ENCODE data around the gene NAALAD2.
"Not testable (repeated sequence)": the region's sequence is repeated elsewhere in the genome, so short reads cannot be mapped to it uniquely, and the experiment has no call there.

NAALAD2 gene

DNA sequence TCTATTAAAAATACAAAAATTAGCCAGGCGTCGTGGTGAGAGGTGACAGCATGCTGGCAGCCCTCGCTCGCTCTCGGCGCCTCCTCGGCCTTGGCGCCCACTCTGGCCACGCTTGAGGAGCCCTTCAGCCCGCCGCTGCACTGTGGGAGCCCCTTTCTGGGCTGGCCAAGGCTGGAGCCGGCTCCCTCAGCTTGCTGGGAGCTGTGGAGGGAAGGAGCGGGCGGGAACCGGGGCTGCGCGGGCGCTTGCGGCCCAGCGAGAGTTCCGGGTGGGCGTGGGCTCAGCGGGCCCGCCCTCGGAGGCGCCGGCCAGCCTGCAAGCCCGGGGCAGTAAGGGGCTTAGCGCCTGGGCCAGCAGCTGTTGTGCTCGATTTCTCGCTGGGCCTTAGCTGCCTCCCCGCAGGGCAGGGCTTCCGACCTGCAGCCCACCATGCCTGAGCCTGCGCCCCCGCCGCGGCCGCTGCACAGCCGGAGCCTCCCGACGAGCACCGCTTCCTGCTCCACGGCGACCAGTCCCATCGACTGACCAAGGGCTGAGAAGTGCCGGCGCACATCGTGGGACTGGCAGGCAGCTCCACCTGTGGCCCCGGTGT is 32.6 kb downstream of the NAALAD2 start:
- H3K4me3 ChIP-seq; H3K9me3 ChIP-seq; H3K27me3 ChIP-seq (ENCODE audit: low read depth); H3K36me3 ChIP-seq (replicated peaks); H3K4me1 ChIP-seq; in situ Hi-C loops (cut with MboI; ENCODE audit: low sequenced_read_pairs); DNase-seq (ENCODE audit: low spot score in 2 of 2): not testable (repeated sequence)

DNA sequence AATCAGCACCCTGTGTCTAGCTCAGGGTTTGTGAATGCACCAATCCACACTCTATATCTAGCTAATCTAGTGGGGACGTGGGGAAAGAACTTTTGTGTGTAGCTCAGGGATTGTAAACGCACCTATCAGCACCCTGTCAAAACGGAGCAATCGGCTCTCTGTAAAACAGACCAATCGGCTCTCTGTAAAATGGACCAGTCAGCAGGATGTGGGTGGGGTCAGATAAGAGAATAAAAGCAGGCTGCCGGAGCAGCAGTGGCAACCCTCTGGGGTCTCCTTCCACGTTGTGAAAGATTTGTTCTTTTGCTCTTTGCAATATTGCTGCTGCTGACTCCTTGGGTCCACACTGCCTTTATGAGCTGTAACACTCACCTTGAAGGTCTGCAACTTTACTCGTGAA is 33.2 kb downstream of the NAALAD2 start:
- H3K9me3 ChIP-seq; H3K27me3 ChIP-seq (ENCODE audit: low read depth); H3K36me3 ChIP-seq (replicated peaks); DNase-seq (ENCODE audit: low spot score in 2 of 2); H3K4me1 ChIP-seq; in situ Hi-C loops (cut with MboI; ENCODE audit: low sequenced_read_pairs); H3K4me3 ChIP-seq: not testable (repeated sequence)

DNA sequence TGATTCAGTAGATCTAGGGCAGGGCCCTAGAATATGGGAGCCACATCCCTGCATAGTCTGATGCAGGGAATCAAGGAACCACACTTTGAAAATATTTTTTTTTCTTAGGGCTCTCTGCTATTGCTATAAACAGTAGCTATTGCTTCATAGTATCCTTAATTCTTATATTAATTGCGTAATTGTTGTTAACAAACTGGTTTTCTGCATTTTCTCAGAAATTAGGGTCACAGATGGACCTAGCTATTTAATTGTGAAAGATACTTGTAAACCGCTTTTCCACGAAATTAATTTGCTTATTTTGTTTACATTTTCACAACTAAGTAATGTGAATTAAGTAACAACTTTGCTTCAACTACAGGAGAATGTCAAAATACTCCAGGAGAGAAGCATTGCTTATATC is 34.1 kb downstream of the NAALAD2 start:
- DNase-seq (ENCODE audit: low spot score in 2 of 2), result no peak
- no peaks in the 10 kb centered on the region for H3K36me3 ChIP-seq (replicated peaks)
- H3K4me3 ChIP-seq, result no peak overlapping the region
- H3K27me3 ChIP-seq (ENCODE audit: low read depth), result no peaks in the 10 kb centered on the region
- in situ Hi-C loops (cut with MboI; ENCODE audit: low sequenced_read_pairs), result no loop called here
- H3K9me3 ChIP-seq, result no peaks in the 10 kb centered on the region
- no peaks in the 10 kb centered on the region for H3K4me1 ChIP-seq

DNA sequence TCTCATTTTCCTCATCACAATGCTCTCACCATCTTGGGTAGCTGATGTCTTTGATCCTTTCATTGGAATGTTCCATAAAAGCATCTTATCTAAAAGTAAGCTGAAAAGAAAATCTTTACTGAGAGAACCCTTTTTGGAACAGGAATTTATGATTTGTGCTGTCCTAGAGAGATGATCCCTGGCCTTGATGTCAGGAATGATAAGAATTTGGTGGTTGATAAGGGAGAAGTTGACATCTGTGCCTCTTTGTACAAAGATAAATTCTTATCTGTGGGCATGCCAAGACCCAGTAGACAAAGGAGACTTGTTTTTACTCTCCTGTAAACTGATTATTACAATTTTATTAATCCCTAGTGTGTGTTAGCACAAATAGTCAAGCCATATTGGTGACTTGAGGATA is 36.9 kb downstream of the NAALAD2 start:
- no peak for DNase-seq (ENCODE audit: low spot score in 2 of 2)
- H3K4me3 ChIP-seq, result no peak overlapping the region
- no peaks in the 10 kb centered on the region for H3K36me3 ChIP-seq (replicated peaks)
- no peaks in the 10 kb centered on the region for H3K9me3 ChIP-seq
- H3K4me1 ChIP-seq, result no peaks in the 10 kb centered on the region
- in situ Hi-C loops (cut with MboI; ENCODE audit: low sequenced_read_pairs), result no loop called here
- H3K27me3 ChIP-seq (ENCODE audit: low read depth), result no peaks in the 10 kb centered on the region

DNA sequence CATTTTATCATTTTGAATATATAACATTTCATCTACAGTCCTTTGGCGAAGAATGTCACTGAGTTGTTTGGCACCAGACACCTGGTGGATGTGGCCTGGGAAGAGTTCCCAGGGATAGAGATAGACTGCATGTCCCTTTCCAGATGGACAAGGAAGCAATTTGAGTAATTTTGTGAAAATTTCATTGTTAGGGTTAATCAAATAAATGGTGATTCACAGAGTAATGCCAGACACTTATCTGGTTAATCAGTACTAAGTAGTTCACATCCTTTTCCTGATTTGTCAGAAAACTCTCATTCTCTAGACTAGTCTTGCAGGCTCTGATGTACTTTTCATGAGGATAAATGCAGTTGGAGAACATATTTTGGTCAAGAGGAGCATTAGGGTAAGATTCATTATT is 41.6 kb downstream of the NAALAD2 start:
- Histone ChIP-seq H3K36me3 (replicated peaks) (no peaks in the 10 kb centered on the region), H3K4me3 (no peak overlapping the region), H3K4me1 (no peaks in the 10 kb centered on the region), H3K27me3 (ENCODE audit: low read depth) (no peaks in the 10 kb centered on the region), H3K9me3 (no peaks in the 10 kb centered on the region)
- DNase-seq (ENCODE audit: low spot score in 2 of 2), result no peak
- in situ Hi-C loops (cut with MboI; ENCODE audit: low sequenced_read_pairs), result no loop called here

DNA sequence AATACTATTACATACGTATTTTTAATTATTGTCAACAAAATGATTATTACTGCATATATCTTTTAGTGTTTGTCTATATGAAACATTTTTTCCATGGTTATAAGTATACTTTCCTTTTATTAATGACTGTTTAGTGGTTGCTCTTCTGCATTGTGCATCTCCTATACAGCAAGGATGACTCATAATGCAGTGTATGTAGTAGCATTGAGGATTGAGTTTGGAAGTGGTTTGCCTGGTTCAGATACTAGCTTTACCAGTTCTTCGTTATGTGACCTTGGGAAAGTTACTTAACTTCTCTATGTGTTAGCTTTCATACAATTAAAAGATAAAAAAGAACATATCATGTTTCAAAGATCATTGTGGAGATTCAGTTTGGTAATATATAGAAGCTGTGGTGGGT is 44.3 kb downstream of the NAALAD2 start:
- Histone ChIP-seq H3K27me3 (ENCODE audit: low read depth) (no peaks in the 10 kb centered on the region), H3K4me3 (no peak overlapping the region), H3K9me3 (no peaks in the 10 kb centered on the region), H3K4me1 (no peaks in the 10 kb centered on the region), H3K36me3 (replicated peaks) (no peaks in the 10 kb centered on the region)
- in situ Hi-C loops (cut with MboI; ENCODE audit: low sequenced_read_pairs), result no loop called here
- no peak for DNase-seq (ENCODE audit: low spot score in 2 of 2)

DNA sequence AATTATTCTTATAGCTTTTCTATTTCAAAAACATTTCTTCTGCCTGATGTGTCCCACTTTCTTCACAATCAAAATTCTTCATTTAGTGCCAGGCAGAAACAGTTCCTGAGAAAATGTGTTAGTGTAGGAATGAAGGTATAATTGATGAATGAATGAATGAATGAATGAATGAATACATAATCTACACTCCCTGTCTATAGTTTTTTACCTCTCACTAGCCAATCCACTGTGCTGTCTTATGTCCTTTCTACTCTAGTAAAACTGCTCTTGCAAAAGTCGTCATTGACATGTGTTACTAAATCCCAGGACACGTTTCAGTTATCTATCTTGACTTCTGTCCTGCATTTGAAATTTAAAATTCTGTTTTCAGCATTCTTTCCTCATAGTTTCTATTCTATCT is 45.5 kb downstream of the NAALAD2 start:
- Histone ChIP-seq H3K4me3 (no peak overlapping the region), H3K36me3 (replicated peaks) (no peaks in the 10 kb centered on the region), H3K27me3 (ENCODE audit: low read depth) (no peaks in the 10 kb centered on the region), H3K4me1 (no peaks in the 10 kb centered on the region), H3K9me3 (no peaks in the 10 kb centered on the region)
- no peak for DNase-seq (ENCODE audit: low spot score in 2 of 2)
- in situ Hi-C loops (cut with MboI; ENCODE audit: low sequenced_read_pairs), result no loop called here

DNA sequence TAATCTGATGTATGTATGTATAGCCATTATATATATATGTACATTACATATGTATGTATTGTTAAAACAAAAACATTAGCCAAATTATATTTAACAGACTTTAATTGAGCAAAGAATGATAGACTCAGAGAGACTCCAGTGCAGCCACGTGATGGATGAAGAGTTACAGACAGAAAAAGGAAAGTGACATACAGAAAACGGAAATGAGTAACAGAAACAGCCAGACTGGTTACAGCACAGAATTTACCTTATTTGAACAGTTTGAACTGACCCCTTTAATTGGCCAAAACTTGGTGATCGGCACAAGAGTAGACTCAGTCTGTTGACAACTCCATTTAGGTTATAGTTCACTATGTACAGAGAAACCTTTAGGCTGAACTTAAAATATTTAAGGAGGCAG is 53.4 kb downstream of the NAALAD2 start:
- H3K27me3 ChIP-seq (ENCODE audit: low read depth), result no peaks in the 10 kb centered on the region
- H3K36me3 ChIP-seq (replicated peaks), result 0 out of 2 replicates have a peak, but pooled peaks cover 5% of the 10 kb centered on the region
- no peak for DNase-seq (ENCODE audit: low spot score in 2 of 2)
- H3K9me3 ChIP-seq, result no peaks in the 10 kb centered on the region
- no peak overlapping the region for H3K4me3 ChIP-seq
- H3K4me1 ChIP-seq, result peaks cover 13% of the 10 kb centered on the region
- in situ Hi-C loops (cut with MboI; ENCODE audit: low sequenced_read_pairs), result no loop called here

DNA sequence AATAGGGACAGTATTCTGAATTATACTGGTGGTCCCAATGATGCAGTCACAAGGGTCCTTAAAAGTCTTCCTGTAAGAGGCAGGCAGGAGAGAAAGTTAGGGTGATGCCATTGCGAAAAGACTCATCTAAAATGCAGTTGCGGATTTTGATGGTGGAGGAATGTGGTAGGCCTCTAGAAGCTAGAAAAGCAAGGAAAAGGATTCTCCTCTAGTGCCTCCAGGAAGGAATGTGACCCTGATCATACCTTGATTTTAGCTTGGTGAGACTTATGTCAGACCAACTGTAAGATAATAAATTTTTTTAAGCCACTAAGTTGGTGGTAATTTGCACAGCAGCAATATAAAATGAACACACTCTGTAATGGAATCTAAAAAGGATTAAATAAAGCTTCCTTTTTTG is 54.5 kb downstream of the NAALAD2 start:
- H3K27me3 ChIP-seq (ENCODE audit: low read depth), result no peaks in the 10 kb centered on the region
- DNase-seq (ENCODE audit: low spot score in 2 of 2), result peak in 1 of 2 experiments; percentile 11
- 0 out of 2 replicates have a peak, but pooled peaks cover 5% of the 10 kb centered on the region for H3K36me3 ChIP-seq (replicated peaks)
- in situ Hi-C loops (cut with MboI; ENCODE audit: low sequenced_read_pairs), result no loop called here
- no peaks in the 10 kb centered on the region for H3K9me3 ChIP-seq
- peaks cover 13% of the 10 kb centered on the region for H3K4me1 ChIP-seq
- H3K4me3 ChIP-seq, result no peak overlapping the region

DNA sequence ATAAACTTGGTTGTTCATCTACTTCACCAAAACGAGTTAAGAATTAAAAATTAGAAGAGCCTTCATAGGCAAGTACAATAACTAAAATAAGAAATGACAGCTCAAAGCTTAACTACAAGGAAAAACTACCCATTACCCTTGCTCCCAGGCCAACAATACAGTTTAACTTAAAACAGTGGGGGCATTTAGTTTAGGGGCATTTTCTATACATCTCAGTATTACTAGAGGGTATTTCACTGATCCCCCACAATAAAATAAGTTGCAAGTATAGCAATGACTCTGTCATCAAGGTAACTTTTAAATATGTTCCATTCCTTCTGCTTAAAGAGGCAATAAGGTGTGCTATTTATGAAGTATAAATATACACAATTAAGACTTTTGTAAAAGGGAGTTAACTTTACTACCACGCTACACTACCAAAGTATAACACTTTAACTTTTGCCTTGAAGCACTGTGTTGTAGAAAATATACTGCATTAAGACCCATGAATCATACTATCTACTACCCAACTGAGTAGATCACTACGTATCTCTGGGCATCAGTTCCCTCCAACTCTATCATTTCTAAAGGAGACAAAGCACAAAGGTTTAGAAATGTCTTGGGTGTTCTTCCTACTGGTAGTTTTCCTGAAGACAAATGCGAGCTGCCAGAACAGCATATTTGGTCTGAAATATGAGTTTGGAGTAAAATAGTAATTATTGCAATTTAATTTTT is 58.6 kb downstream of the NAALAD2 start:
- Histone ChIP-seq H3K9me3 (no peaks in the 10 kb centered on the region), H3K4me1 (peaks cover 12% of the 10 kb centered on the region), H3K4me3 (no peak overlapping the region), H3K27me3 (ENCODE audit: low read depth) (no peaks in the 10 kb centered on the region), H3K36me3 (replicated peaks) (peaks cover 12% of the 10 kb centered on the region; the same call in 1 of the 2 replicates)
- in situ Hi-C loops (cut with MboI; ENCODE audit: low sequenced_read_pairs), result no loop called here
- DNase-seq (ENCODE audit: low spot score in 2 of 2), result no peak

DNA sequence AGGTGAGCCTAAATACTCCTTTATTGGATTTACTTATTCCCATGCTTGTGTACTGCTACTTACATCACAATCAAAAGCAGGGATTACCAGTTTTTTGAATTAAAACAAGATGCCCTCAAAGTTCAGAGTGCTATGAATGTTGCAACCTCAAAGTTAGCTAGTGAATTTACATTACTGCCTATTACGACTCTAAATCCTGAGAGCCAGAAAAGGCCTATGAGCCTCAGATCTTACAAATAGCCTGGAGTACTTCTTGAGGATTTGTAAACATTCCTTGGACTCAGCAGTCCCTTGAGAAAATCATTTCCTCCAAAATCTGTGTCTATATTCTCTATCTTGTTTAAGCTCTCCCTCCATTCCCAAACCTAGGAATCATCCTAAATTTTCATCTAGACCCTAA is 62.9 kb downstream of the NAALAD2 start:
- in situ Hi-C loops (cut with MboI; ENCODE audit: low sequenced_read_pairs), result no loop called here
- no peak overlapping the region for H3K4me3 ChIP-seq
- peaks cover 21% of the 10 kb centered on the region for H3K36me3 ChIP-seq (replicated peaks)
- no peak for DNase-seq (ENCODE audit: low spot score in 2 of 2)
- no peaks in the 10 kb centered on the region for H3K4me1 ChIP-seq
- no peaks in the 10 kb centered on the region for H3K9me3 ChIP-seq
- H3K27me3 ChIP-seq (ENCODE audit: low read depth), result no peaks in the 10 kb centered on the region

DNA sequence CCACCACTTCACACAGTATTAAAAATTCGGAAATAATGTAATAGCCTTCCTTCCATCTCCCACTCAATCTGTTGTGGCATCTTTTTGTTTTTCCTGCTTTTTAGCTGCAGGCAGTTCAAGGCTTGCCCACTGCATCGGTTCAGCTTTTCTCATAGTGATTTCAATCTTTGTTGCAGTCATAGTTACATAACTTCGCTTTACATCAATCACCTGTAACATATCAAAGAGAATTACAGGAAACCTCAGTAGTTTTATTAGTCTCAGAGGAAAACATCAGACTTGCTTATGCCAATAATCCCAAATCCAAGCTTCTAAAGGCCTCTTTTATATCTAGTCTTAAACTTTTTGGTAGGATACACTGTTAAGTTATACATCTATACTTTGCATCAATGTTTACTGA is 67.9 kb downstream of the NAALAD2 start:
- Histone ChIP-seq H3K4me3 (no peak overlapping the region), H3K4me1 (no peaks in the 10 kb centered on the region), H3K9me3 (no peaks in the 10 kb centered on the region), H3K36me3 (replicated peaks) (peaks cover 51% of the 10 kb centered on the region), H3K27me3 (ENCODE audit: low read depth) (no peaks in the 10 kb centered on the region)
- in situ Hi-C loops (cut with MboI; ENCODE audit: low sequenced_read_pairs), result no loop called here
- no peak for DNase-seq (ENCODE audit: low spot score in 2 of 2)

DNA sequence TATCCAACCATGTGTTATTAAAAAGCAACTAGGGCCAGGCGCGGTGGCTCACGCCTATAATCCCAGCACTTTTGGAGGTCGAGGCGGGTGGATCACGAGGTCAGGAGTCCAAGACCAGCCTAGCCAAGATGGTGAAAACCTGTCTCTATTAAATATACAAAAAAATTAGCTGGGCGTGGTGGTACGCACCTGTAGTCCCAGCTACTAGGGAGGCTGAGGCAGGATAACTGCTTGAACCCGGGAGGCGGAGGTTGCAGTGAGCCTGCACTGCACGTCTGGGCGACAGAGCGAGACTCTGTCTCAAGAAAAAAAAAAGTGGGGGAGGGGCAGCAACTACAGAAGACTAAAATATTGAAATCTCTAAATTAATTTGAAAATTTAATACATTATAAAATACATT is 69.9 kb downstream of the NAALAD2 start:
- Histone ChIP-seq H3K36me3 (replicated peaks) (peaks cover 68% of the 10 kb centered on the region), H3K4me1 (no peaks in the 10 kb centered on the region)
- DNase-seq (ENCODE audit: low spot score in 2 of 2), result no peak

DNA sequence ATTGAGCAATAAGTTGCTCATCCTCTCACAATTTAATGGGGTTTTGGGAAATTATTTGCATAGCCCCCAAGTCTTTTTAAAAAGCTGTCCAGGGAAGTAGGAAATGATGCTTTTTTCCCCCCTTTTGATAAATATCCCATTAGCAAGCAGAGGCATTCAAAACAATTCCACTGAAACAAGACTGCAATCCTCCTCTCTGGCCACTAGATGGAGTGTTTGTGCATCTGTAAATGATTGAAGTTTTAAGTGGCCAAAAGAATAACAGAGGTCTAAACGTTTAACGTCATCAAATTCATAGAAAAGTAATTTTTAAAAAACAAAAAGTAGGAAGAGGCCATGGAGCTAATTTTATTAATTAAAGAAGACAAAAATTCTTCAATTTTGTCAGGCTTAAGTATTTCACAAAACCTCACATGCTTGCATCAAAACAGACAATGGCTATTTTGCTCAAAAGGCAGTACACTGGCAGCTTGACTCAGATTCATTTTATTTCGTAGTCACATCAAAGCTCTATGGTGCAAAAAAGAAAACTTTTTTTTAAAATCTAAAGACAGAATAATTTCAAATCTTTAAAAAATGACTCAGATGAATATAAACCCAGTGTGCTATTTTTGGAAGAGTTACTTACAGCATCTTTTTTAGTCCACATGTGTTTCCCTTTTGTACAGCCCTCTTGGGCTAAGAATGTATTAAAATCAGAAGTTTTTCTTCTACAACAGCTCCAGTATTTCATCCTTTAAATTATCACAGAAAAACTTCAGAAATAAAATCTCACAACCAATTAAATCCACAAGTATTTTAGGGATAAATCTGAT is 70.6 kb downstream of the NAALAD2 start:
- H3K9me3 ChIP-seq, result no peaks in the 10 kb centered on the region
- peaks cover 74% of the 10 kb centered on the region for H3K36me3 ChIP-seq (replicated peaks)
- peak in 1 of 2 experiments; percentile 68 for DNase-seq (ENCODE audit: low spot score in 2 of 2)
- H3K27me3 ChIP-seq (ENCODE audit: low read depth), result no peaks in the 10 kb centered on the region
- H3K4me1 ChIP-seq, result no peaks in the 10 kb centered on the region
- in situ Hi-C loops (cut with MboI; ENCODE audit: low sequenced_read_pairs), result no loop called here
- no peak overlapping the region for H3K4me3 ChIP-seq

More for the DNA sequence above, 69.9 kb downstream of the NAALAD2 start:
- Histone ChIP-seq H3K9me3 (no peaks in the 10 kb centered on the region), H3K27me3 (ENCODE audit: low read depth) (no peaks in the 10 kb centered on the region), H3K4me3 (no peak overlapping the region)
- in situ Hi-C loops (cut with MboI; ENCODE audit: low sequenced_read_pairs), result no loop called here
